ENCODE data around the gene GRIN3B.
A peak's percentile ranks its signal among the peaks of the same experiment; 100 is the strongest.

The GRIN3B gene

DNA sequence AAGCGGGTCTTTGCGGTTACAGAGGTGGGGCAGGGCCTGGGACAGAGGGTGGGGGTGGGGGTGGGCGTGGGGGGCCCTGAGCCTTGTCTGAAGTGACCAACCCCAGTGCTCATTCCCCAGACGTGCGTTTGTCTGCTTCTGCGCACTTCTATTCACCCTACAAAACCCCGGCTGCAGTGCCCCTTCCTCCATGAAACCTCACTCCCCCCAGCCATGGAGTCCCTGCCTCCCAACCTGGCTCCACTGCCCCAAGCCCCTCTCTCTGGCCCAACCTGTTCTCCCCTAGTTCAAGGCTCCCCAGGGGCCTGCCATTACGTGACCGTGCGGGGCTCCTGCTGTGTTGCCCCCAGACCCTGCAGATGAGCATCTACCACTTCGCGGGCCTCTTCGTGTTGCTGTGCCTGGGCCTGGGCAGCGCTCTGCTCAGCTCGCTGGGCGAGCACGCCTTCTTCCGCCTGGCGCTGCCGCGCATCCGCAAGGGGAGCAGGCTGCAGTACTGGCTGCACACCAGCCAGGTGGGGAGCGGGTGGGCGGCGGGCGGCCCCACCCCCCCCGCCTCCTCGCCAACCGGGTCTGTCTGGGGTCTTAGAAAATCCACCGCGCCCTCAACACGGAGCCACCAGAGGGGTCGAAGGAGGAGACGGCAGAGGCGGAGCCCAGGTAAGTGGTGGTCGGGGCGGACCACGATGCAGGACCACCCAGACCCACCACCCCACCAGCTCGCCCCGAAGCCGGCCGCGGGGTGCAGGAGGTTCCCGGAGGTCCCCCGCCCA is 8.2 kb downstream of the GRIN3B start:
- no peak for DNase-seq (ENCODE audit: low read depth)

DNA sequence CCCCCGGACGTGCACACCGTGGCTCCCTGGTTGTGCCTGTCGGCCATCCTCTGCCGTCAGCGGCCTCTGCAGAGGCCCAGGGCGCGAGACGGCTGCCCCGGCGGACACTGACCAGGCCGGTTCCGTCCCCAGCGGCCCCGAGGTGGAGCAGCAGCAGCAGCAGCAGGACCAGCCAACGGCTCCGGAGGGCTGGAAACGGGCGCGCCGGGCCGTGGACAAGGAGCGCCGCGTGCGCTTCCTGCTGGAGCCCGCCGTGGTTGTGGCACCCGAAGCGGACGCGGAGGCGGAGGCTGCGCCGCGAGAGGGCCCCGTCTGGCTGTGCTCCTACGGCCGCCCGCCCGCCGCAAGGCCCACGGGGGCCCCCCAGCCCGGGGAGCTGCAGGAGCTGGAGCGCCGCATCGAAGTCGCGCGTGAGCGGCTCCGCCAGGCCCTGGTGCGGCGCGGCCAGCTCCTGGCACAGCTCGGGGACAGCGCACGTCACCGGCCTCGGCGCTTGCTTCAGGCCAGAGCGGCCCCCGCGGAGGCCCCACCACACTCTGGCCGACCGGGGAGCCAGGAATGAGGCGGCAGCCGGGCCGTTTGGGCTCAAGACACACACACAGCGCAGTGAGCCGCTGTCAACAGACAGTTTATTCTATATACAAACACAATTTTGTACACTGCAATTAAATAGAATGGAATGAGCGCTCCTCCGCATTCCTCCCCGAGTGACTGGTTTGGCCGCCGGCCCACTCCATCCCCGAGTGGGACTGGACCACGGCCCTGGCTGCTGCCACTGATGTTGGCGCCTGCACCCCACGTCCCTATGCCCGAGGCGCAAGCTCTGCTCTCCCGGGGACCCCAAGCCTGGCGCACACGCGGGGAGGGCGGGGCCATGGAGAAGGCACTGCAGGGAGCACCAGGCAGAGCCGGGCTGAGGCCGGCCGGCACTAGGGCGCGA is 9.1 kb downstream of the GRIN3B start:
- DNase-seq (ENCODE audit: low read depth) = no peak

DNA sequence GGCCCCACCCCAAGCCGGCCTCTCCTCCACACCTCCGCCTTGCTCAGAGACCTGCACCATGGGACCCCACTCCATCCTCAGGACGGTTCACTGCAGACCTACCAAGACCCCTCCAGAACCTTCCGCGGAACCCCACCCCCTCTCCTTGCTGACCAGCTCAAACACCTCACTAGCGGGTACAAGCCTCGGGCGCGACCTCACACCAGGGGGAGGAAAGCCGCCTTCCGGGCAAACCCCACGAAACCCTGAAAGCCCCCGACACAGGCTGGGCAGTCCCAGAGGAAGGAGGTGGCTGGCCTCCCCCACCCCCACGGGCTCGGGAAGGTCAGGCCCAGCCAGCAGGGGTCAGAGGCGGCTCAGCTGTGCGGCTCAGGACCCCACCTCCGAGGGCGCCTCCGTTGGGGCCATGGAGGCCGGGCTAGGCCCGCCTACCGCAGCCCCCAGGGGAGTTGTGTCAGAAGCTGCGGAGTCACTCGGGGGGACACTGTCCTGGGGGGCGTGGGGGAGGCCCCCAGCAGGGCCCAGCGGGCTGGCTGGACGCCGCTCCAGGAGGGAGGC is 9.8 kb downstream of the GRIN3B start:
- no peak for DNase-seq (ENCODE audit: low read depth)

DNA sequence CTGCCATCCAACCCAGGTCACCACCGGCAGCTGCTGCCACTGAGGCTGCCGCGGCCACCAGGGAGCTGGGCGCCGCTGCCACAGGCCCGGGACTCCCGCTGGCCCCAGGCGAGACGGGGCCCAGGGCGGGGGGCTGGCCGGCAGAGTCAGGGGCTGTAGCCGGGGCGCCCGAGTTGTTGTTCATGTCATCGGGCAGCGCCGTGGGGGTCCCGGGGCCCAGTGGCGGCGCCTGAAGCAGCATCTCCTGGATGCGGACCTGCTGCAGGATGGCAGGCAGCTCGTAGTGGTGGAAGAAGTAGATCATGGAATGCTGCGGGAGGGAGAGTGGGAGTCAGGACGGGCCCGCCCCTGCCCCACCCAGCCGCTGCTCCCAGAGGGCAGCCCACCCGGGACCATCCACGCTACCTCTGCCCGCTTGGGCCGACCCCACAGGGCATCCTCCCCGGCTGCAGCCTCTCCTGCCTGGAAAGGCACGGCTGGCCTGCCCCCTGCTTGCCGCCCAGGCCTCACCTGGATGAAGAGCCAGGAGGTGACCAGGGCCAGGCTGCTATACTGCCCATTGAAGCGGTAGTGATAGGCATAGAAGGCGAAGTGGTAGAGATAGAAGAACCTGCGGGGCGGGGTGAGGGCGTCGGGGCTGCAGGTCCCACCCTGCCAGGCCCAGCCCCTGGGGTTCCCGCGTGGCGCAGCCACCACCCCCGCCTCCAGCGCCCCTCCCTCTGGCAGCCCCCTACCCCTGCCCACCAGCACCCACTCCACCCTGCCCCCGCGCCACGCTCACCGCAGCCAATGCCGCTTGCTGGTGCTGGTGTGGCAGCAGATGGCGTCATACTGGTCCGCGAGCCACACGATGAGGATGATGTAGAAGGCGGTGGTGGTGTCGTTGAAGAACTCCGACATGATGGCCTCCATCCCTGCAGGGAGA is 10.6 kb downstream of the GRIN3B start:
- DNase-seq (ENCODE audit: low read depth) = no peak

DNA sequence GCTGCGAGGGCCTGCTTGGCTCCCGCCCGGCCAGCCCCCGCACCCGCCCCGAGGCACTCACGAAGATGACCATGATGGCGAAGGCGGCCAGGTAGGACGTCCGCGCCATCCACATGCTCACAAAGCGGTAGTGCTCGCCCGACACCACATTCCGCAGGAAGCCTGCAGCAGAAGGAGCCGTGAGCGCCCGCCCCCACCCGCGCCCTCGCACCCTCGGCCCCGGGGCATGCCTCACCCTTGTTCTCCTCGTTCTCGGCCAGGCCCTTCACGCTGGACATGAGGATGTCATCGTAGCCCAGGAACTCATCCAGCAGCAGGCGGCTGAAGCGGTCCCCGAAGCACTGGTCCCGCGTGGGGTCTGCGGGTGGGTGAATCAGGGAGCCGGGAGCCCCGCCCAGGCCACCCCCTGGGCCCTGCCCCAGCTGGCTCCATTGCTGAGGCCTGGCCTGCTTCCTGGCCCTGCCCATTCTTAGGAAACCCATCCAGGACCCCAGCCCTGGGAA is 11.7 kb downstream of the GRIN3B start:
- DNase-seq (ENCODE audit: low read depth) = no peak

DNA sequence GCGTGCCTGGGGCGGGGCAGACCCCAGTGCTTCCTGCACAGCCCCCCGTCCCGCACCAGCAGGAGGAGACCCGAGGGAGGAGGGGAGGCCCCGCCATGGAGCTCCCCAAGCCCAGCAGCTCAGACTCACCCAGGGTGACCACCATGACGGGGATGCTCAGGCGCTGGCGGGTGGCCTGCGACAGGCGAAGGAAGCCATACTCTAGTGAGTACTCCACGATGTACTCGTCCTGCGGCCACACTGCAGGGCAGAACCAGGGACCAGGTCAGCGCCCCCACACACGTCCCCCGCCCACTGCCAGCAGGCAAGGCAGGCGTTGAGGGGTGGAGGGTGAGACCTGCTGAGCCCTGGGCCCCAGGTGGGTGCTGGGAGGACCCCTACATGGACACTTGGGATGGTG is 12.1 kb downstream of the GRIN3B start:
- no peak for DNase-seq (ENCODE audit: low read depth)

DNA sequence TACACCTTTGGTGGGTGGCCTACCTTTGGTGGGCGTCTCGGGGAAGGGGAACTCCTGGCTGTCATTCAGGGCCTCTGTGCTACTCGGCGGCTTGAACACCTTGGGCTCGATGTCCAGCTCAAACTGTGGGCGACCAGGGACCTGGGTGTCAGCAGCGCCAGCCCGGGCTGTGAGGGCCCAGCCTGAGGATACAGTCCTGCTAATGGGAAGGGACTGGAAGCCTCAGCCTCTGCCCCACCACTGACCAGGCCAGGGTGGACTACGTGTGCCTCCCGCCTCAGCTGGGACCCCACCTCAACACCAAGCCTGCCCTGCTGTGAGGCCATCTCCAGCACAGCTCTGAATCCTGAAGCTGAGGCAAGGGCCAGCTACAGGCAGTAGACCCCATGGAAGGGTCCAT is 13.0 kb downstream of the GRIN3B start:
- DNase-seq (ENCODE audit: low read depth) = no peak

DNA sequence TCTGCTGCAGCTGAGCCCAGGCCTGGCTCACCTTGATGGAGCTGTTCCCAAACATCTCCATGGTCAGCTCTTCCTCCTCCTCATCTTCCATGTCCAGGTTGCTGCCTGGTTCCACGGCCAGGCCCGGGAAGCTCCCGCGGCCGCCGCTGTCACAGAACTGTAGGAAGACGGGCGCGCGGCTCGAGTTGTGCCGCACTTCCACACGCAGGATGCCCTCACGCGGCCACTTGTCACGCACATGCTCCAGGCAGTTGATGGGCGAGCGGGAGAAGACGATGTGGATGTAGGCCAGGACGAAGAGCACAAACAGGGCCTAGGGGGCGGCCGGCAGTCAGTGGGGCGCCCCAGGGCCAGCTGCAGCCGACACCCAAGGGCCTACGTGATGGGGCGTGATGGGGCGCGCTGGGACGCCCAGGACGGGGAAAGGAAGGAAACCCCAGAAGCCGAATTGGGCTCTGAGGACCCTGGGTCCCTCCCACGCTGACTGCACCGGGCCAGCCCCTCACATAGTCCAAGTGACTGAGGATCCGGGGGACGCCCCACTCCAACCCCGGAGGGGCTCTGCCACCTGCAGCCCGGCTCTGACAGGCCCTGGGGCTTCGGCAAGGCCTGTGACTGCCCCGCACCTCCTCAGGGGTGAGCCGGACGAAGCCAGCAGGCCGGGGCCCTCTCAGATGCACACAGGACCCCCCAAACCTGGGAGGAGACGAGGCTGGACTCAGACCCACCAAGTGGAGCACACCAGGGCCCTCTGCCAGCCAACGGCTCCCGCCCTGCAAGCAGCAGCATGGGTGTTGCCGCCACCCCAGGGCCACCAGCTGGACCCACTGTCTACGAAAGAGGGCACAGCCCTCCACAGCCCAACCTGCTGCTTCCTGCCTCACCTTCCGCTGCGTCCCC is 14.2 kb downstream of the GRIN3B start:
- DNase-seq (ENCODE audit: low read depth) = no peak

DNA sequence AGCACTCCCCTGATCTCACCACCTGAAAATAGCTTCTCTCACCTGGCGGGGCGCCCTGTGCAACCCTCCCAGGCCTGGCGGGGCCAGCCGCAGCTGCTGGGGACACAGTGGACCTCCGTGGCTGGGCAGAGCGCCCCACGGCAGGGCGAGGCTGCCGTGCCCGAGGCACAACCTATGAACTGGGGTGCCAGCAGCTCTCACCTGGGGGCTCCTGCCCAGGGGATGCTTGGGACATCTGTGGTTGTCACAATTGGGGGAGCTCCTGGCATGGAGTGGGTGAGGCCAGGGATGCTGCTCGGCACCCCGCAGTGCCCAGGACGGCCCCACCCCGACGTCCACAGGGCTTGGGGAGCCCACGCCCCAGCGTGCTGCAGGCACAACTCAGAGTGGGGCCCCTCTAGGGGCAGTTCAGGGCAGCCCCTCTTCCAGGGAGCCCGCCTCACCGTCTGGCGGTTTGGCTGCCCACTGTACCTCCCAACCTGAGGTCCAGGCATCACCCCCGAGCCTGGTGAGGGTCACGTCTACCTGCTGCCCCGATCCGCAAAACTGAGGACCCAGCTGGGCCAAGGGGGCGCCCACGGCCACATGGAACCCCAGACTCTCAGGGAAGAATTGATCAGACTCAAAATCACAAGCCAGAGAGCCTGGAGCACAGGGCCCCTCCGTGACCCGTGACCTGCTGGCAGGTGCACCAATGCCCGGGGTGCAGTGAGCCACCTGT is 15.0 kb downstream of the GRIN3B start:
- no peak for DNase-seq (ENCODE audit: low read depth)

DNA sequence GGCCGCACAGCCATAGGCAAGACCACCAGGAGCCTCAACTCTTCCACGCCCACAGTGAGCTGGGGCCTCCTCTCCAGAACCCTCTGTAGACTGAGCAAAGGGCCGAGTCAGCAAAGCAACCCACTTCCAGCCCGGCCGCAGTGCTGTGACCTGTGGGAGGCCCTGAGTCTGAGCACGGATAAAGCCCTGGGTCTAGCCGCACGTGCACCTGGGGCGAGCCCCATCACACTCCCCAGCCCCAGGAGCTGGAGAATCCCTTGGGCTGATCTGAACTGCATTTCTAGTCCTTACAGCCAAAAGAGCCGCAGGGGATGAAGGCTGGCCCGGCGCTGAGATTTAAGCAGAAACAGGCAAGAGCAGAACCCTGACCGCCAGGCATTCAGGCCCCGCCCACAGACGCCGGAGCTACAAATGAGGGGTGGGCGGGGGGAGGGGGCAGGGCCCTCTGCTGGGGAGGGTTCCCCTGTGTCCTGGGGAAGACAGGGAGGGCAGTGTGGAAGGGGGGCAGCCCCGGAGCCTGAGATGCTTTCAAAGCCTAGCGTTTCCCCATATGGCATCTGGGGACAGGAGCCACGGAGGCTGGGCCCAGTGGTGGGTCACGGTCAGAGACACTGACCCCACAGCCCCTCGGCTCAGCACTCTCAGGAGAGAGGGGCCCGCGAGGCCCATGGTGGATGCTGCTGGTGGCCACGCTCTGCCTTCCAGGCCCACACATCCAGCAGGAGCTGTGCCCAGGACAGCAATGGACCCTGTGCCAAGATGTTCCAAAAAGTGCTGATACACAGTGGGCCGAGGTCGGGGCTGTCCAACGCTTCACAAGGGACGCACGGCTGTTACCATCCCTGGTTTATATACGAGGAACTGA is 15.8 kb downstream of the GRIN3B start:
- DNase-seq (ENCODE audit: low read depth) = no peak

DNA sequence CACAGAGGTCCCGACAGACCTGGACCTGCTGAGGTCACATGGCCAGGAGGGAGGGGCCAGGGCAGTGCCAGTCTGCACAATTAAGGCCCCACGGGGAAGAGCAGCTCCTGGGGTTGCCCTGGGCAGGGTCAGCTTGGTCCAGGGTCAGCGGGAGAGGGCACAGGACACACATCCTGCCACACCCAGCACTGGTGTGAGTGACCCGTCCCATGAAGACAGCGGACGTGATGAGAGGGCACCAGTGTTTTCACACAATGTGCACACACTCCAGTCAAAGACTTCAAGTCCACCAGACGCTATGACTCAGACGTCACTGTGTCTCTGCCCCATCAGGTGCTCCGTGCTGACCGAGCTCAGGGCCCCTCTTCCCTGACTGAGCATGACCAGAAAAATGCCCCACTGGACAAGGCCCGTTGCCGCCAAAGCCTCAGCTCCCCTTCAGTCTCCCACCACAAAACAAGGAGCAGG is 16.5 kb downstream of the GRIN3B start:
- DNase-seq (ENCODE audit: low read depth) = no peak

DNA sequence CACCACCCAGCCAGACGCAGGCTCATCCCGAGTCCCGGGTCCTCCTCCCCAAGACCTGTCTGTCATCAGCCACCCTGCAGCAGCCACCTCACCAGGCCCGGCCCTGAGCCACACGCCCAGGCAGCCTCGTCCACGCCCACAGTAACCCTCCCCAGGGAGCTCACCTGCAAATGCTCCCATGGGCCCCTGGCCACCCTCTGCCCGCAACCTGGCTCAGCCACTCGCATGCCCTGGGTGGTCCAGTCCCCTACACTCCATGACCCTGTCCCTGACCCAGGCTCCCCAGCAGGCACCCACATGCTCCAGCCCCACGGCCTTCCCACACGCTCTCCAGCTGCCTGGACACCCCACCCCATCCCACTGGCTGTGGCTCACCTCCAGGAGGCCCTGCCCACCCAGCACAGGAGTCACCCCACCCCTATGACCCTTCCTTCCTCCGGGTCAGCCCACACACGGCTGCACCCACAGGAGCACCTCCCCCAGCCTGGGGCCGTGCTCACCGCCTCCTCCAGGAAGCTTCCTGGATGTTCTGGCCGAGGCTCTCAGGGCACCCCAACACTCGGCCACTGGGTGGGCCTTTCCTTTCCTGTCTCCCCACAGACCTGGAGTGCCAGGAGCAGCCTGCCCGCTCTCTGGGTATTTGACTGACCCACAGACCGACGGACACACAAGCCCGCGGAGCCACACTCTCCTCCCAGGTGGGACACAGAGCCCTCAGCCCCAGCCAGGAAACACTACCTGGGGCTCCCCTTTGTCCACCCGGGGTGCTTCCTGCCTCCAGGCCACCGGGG is 17.1 kb downstream of the GRIN3B start:
- DNase-seq (ENCODE audit: low read depth) = peak; percentile 67

DNA sequence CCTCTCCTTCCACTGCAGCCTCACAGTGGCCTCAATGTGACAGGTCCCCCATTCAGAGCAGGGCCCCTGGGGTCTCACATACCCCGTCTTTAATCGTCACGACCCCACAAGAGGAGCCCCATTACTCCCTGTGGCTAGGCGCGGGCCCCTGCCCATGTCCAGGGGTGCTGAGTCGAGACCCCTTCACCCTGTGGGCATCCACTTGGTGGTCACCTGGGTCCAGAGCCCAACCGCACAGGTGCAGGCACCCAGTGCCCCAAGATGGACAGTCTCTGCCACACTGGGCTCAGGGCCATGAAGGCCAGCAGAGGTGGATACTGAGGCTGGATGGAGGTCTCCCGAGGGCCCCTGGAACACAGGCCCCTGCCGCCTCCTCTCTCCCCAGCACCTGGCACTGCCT is 17.7 kb downstream of the GRIN3B start:
- no peak for DNase-seq (ENCODE audit: low read depth)

DNA sequence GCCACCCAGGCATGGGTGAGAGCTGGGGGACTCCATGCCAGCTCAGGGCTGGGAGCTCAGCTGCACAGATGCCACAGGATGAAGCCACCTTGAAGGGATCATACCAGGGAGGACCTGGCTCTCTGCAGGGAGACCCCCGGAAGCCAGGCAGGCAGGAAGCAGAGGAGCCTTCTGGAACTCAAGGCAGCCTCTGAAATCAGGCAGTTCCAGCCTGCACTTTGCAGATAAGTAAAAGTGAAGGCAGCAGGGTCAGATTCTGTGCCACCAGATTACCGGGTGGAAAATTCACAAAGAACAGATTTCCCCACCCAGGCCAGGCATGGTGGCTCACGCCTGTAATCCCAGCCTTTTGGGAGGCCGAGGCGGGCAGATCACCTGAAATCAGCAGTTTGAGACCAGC is 18.2 kb downstream of the GRIN3B start:
- DNase-seq (ENCODE audit: low read depth) = peak; percentile 54

DNA sequence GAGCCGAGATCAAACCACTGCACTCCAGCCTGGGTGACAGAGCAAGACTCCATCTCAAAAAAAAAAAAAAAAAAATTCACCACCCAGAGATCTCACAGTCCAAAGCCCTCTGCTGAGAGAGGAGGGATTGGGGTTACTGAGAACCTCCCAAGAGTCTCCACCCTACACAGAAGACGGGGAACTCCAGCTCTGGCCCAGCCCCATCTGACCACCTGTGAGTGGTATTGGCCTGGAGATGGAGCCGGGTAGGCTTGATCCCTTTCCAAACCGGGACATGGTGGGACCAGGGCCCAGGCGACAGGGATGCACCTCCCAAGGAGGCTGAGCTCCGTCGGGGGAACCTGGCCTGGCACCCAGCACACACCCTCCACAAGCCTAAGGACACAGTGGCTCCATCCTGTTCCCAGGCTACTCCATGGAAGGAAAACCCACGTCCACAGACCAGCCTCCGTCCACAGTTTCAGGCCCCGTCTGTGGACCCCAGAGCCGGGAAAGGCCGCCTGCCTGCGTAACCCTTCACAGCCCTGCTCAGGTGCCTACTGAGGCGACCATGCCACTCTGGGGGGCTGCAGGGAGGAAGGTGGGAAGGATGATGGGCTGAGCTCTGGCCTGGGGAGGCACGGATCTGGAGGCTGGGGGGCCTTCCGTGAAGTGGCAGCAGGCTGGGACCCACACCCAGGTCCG is 18.9 kb downstream of the GRIN3B start:
- DNase-seq (ENCODE audit: low read depth) = no peak

DNA sequence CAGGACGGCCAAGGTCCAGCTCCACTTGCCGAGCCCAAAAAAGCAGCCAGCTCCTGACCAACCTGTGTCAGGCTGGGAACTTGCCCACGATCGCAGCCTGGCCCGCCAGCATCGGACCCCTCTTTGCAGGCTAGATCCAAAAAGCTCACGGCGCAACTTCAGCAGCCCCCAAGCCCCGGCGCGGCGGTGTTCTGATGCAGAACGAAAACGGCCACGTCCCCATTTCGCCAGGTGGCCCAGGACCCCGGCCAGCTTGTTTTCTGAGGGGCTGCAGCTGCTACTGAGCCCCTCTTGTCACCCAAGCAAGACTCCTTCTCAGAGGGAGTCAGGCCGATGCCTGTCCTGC is 19.4 kb downstream of the GRIN3B start:
- DNase-seq (ENCODE audit: low read depth) = no peak
